ENCODE measurements around the gene ISY1.

DNA sequence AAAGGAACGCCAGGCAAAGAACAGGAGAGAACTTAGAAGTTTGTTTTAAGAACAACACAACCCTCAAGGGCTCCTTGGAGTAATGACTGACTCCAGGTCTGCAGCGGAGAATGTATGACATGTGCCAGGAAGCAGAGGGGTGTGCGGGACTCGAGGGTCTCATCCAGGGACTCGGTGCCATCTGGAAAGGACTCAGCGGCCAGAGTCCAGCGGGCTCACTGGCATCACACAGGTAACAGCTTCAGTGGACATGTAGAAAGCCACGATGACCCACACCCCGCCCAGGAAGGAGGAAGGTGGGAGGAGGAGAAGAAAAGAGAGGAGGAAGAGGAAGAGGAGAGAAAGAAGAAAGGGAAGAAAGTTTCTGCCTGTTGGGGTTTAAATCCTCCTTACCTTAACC lies 78.8 kb downstream of the ISY1 start:
- TF ChIP-seq POLR2AphosphoS5 (IDR thresholded peaks at IDR 0.05) (no peak), POLR2A (IDR thresholded peaks at IDR 0.05) (no peak), CTCF (IDR thresholded peaks at IDR 0.05) (no peak), EP300 (IDR thresholded peaks at IDR 0.05; ENCODE audit: low read depth) (no peak)
